HG03045 (cell line): ENCODE measurements around the gene CTNND1.

Experiments used
- ATAC-seq: cut with Tn5 transposase; IDR thresholded peaks from one replicate; pipeline ENCODE4 v1.9.1; 2021; ENCODE audit warnings: mild to moderate bottlenecking, moderate library complexity; ENCODE audit not compliant: unreplicated experiment

Gene CTNND1

GRCh38 chr11:57758174-57758573 lies 3.4 kb upstream of the CTNND1 start:
- no peak for ATAC-seq

DNA sequence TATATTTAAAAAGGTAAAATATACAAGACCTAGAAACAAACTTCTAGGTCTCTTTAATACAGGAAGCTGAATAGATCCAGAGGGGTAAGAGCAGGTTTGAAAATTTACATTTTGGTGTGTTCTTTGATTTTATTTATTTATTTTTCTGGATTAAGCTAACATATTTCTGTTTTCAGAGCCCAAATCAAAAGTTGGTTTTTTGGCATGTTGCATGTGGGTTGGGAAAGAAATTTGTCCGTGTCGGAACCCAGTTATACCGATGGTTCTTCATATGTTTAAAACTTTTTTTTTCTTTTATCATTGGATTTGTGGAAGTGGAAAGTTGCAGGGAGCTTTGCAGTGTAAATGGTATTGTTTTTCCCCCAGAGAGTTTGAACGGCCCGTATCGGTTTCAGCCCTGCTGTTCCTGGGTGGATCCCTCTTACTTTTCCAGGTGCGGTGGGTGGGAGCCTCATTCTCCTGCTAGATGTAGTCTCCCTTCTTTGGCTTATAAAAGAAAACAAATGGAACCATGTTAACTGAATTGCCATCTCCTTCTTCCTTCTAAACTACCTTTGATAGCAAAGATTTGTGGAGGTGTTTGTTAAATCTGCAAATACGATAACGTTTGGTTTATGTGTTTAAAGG lies 746 bp downstream of the CTNND1 start:
- ATAC-seq = no peak

GRCh38 chr11:57763568-57763967 lies 2.0 kb downstream of the CTNND1 start:
- ATAC-seq = no peak

DNA sequence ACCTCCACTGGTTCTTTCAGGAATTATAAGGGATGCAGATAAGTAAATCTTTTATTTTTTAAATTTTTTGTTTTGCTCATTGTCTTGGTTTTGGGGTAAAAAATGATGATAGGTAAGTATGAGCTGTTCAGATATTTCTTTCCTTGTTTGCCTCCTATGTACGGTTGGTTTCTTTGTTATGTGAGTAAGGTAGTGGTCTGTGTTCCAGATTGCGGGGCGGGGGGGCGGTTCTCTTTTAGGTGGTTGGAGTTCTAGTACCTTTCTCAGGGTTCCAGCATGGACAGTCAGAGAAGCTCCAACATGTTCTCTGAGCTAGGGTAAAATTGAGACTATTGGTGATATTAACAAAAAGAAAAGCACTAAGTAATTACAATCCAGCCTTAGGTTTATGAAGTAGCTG lies 2.4 kb downstream of the CTNND1 start:
- ATAC-seq = no peak

DNA sequence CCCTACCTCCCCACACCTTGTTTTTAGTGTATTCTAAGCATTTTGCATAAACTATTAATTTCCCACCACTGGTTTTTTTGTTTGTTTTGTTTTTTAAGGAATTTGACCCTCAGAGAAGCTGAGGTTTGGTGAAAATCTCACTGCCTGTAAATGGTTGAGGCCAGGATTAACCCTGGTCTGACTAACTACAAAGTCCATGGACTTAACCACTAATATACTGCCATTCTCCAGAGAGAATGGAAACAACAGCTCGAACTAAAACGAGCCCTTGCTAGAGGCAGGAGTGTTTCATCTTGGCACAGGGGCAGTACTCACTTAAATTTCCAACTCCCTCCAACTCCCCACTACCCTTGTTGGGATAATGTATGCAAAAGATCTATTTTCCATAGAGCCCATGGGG lies 3.0 kb downstream of the CTNND1 start:
- no peak for ATAC-seq

GRCh38 chr11:57764972-57765371 lies 3.4 kb downstream of the CTNND1 start:
- ATAC-seq = no peak

GRCh38 chr11:57770793-57771192 lies 9.2 kb downstream of the CTNND1 start:
- no peak for ATAC-seq

DNA sequence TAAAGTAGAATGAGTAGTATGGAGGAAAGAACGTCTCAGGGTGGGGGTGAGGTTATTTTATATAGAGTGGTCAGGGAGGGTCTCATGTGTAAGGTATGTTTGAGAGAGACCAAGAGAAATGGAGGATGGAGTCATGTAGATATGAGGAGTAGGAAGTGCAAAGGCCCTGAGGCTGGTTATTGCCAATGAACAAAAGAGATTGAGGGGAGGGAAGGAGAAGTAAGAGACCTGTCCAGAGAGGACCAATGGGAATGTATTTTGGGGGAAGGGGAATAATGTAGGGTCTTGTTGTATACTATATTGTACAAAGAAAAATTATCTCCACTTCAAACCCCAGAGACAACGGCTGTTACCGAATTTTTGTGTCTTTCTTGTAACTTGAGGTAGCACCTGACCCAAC lies 9.8 kb downstream of the CTNND1 start:
- no peak for ATAC-seq

GRCh38 chr11:57772562-57772961 lies 11.0 kb downstream of the CTNND1 start:
- ATAC-seq = no peak

- ATAC-seq = no peak
These were observed 11.5 kb downstream of the CTNND1 start for GRCh38 chr11:57773026-57773598.

DNA sequence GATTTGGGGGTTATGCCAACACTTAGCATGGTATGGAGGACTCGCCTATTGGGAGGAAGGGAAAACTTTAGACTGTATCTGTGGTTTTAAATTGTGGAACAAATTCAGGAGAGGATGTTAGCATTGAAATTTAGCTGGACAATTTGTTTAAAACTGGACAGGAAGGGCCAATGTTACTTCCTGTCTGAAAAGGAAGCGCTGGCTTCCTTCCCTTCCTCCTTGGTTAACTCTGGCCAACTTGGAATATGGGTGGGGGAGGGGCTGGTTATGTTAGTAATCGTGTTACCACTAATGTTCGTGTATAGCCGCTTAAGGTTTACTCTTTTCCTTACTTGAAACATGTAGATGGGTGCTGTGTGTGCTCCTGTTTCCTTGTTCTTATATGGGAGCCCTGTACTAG lies 13.9 kb downstream of the CTNND1 start:
- no peak for ATAC-seq

DNA sequence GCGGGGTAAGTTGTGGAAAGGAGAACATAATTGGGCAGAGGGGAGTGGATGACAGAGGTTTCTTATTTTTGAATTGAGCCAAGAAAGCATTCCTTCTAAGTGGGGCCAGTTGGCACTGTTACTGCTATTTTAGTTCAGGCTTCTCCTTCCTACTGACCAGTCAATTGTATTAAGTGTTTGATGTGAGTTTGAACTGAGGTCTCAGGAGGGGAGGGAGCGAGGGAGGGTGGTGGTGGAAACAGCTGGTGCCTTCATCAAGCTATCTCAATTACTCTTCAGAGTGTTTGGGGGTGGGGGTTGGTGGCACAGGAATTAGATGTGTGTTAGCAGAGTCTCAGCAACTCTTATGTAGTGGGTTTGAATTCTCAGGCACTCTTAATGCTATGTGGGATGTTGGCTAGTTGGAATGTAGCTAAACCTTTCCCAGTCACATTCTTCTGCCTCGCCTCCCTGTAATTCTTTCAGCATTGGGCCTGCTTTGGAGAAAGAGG lies 14.5 kb downstream of the CTNND1 start:
- no peak for ATAC-seq

GRCh38 chr11:57776577-57777210 lies 15.1 kb downstream of the CTNND1 start:
- no peak for ATAC-seq

DNA sequence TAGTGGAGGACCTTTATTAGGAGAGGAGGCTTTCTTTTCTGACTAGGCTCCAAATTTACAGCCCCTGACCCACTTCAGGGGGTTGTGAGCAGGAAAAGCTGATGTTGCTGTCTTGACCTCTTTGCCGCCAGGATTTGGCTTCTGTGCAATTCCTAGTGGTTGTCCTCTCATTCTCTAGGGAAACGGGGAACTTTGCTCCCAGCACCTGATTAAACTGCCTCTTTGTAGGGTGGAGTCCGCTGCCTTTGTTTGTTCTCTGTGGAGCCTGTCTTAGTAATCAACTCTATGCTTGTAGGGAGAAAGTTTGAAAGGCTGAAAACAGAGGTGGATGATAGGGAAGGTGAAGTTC lies 16.3 kb downstream of the CTNND1 start:
- no peak for ATAC-seq

DNA sequence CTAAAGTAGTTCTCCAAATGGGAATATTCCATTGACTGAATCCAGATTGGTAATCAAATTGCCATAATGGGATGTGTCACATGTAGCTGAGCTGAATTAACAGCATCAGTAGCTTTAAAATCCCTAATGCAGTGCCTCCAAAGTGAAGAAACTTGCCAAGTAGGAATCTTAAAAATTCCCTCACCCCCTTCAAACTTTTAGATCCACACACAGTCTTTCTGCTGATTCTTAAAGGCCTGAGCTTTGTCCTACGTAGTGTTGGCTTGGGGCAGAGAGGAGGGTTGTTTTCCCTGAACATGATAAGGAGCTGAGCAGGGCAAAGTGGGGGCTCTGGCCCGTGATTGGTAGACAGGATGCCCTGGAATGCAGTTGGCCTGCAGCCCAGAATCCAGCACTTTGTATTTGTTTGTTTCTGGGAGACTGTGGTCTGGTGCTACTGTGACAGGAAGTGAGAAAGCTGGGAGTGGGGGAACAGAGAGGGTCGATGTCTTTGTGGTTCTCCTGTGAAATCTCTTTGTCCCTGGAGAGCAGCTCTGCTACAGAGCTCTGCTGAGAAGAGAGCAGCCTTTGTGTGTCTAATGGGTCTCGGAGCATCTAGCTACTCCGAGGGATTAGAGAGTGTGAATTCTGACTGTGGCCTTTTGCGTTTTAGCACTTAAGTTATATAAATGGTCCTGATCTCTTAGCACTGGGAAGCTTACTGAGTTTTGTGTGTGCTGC lies 16.9 kb downstream of the CTNND1 start:
- no peak for ATAC-seq

GRCh38 chr11:57779276-57779675 lies 17.7 kb downstream of the CTNND1 start:
- ATAC-seq = no peak

DNA sequence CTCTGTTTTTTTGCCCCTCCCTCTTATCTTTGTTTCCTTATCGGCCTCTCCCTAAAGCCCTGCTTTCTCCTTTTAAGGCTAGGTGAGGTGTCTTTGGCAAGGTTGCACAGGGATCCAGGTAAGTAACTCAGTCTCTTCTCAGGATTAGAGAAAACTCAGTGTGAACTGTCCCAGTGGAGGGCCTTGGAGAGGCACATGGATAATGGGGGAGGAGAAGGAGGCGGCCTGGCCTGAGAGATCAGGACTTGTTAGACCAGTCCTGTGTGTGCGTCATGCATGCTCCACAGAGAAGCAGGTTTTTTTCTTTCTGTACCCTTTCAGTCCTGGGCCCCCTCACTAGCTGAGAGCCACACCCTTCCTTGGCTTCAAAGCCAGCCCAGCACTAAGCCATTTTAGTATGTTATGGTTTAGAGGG lies 19.9 kb downstream of the CTNND1 start:
- ATAC-seq = no peak

DNA sequence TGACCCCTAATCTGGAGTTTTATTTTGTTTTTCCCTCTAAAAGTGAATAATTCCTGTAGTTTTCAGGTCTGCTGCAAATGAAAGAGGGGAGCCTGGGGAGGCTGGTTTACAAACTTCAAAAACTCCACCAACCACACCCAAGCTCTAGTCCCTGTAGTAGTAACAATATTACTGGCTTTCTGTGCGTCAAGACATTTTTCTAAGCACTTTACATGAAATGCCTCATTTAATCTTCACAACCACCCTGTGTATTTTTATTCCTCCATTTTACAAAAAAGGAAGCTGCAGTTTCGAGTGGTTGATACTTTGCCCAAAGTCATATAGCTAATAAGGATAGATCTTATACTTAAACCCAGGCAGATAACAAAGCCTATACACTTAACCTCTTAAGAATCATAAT lies 23.5 kb downstream of the CTNND1 start:
- ATAC-seq = no peak

DNA sequence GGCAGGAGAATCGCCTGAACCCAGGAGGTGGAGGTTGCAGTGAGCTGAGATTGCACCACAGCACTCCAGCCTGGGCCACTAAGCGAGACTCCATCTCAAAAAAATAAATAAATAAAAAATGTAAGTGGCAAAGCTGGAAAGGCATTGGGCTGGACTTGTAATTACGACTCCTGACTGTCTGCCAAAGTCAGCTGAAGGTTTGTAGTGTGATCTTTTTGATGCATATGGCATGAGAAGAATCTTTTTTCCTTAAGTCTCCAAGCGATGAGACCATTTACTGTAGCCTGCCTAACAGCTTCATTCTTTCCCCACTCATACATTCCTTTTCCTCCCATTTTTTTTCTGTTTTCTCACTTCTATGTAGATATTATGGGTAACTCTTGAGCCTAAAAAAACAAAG lies 24.8 kb downstream of the CTNND1 start:
- no peak for ATAC-seq

DNA sequence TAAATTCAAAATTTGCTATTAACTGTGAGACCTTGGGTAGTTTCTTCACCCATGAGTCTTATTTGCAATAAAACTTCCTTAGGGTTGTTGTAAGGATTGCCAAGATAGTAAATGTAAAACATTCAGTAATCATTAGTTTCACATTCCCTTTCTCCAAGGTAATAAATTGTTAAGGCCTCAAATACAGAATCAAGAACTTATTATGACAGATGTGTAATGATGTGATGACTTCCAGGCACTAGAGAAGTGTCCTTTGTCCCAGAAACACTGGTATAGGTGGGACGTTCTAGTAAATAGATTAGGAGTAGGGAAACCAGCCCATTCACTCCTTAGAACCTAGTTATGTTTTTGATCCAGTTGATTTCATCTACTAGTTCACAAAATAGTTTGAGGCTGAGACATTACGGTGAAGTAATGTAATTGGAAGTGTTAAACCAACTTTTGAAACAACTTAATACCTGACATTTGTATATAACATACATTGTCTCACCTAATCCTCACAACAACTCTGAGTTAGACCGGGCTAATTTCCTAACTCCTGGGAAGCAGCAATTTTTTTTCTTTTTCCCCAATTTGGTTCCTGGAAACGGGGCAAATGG lies 25.5 kb downstream of the CTNND1 start:
- ATAC-seq = no peak

- peak; percentile 36 for ATAC-seq
These were observed 26.5 kb downstream of the CTNND1 start for GRCh38 chr11:57787920-57788702.
